ENCODE results near the gene DOCK1.

Gene DOCK1

DNA sequence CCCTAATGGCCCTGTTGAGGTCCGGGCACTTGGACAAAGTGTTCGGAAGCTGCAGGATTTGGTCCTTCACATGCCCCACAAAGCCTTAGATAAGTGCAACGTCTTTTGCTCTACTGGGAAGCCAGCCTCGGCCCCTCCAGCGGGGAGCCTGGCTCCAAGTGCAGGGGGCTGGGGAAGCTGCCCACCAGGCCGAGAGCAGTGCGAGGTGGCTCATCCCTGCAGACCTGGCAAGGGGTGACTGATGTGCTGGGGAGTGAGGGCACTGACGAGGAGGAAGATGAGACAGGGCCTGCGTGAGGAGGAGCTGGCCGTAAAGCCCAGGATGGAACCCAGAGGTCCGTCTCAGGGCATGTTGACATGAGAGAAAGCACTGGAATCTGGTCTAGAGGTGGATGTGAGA lies 508.1 kb downstream of the DOCK1 start:
- no peak for DNase-seq

DNA sequence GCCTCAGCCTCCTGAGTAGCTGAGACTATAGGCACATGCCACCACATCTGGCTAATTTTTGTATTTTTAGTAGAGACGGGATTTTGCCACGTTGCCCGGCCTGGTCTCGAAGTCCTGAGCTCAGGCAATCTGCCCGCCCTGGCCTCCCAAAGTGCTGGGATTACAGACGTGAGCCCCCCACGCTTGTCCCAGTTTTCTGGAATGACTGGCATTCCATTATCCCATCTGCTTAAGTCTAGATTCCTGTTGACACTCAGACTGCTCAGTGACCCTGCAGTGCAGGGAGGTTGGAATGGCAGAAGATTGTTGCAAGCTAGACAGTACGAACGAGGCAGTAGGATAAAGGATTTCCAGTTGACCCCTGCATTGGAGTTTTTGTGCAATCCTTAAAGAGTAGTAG lies 508.8 kb downstream of the DOCK1 start:
- DNase-seq = no peak

DNA sequence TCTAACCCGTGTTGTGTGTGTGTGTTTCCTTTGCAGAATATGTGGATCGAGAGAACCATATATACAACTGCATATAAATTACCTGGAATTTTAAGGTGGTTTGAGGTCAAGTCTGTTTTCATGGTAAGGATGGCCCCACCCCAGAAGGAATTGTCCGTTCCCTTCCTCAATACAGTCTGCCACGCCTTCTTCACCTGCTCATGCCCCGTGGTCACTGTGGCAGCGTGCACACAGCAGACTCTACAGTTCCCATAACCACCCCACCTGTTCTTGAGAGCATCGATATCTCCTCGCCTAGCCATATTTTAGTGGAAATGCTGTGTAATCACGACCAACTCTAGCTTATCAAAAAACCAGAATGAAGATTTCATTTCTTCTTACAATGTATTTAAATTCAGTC lies 509.9 kb downstream of the DOCK1 start:
- no peak for DNase-seq

DNA sequence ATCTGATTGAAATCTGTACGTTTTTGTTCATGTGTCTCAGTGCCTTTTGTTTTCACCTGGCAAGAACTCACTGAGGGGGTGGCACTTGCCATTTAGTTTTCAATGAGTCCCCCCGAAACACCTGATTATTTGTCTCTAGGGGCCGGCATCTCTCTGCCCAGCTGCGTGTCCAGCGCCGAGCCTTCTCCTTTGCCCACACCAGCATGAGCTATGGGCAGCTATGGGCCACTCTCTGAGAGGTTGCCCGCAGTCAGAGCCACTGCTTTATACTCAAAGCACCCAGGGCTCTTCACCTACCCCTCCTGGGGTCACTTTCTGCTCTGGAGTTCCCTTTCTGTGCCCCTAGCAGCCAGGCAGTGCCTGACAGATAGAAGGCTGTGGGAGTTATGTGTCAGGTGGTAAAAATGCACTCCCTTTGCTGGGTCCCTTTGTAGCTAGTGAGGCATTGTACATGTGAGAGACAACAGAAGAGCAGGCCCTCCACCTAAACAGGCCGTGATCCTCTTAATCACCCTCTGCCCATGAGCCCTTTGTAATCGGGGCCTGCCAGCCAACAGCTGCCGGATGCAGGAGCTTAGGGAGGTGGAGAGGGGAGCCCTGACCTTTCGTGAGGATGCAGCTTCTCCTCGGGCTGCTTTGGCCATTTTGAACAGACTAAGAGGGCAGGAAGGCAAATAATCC lies 510.8 kb downstream of the DOCK1 start:
- DNase-seq = no peak

DNA sequence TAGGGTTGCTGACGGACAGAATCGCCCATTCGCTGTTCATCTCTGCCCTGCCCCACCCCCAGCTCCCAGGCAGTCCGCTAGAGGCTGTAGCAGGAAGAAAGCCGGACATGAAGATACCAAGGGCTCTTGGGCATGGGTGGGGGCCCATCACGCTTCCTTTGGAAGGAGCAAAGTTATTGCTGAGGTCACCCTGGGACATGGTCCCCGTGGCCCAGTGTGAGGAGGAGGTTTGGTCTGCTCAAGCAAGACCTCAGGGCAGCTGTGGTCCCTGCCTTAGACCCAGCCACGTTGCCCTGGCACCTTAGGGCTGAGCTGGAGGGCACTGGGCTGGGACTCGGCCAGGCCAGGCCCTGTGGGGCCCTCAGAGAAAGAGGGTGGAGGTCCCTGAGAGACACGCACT lies 511.8 kb downstream of the DOCK1 start:
- no peak for DNase-seq

DNA sequence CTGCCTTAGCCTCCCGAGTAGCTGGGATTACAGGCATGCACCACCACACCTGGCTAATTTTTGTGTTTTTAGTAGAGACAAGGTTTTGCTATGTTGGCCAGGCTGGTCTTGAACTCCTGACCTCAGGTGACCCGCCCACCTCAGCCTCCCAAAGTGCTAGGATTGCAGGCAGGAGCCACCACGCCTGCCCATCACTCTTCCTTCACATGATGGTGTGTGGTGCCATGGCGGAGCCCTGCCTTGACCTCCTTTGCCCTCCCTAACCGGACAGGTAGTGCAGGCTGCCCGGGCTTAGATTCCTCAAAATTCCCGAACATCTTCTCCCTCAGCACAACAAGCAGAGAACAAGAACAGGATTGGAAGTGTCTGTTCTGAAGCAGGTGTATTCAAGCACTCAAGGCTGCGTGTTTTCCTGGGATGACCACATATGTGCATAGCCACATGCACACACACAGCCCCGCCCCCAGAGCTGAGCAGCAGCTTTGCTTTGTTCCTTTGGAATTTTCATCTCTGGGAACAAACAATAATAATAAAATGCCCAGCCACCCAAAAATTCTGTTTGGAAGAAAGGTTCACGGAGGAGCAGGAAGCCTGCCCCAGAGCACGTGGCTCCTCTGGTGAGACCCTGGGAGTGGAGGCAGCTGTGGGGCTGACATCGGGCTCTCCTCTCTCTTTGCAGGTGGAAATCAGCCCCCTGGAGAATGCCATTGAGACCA lies 512.6 kb downstream of the DOCK1 start:
- DNase-seq = no peak

DNA sequence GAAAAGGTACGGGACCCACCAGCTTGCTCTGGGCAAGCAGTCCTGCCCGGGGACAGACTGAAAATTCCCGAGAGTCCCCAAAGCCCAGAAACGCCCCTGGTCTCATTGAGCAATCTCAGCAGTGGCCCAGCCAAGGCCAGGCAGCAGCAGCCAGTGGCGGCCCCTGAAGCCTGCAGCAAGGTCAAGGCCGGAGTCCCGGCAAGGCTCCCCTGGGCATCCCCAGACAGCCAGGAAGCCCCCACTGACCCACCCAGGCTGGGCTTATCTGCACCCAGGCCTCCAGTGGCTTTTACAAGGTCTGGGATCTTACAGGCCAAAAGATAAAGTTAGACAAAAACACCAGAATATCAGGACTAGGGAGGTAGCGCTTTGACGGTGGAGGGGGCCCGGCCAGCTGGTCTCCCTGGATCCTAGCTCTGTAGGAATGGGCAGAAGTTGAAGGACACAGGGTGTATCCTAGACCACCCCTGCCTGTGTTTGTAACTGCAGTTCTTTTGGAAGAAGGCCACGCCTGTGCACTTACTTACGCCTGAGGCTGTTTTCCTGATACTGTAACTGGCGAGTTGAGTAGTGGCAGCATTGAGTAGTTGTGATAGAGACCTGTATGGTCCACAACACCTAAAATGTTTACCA lies 513.4 kb downstream of the DOCK1 start:
- no peak for DNase-seq

DNA sequence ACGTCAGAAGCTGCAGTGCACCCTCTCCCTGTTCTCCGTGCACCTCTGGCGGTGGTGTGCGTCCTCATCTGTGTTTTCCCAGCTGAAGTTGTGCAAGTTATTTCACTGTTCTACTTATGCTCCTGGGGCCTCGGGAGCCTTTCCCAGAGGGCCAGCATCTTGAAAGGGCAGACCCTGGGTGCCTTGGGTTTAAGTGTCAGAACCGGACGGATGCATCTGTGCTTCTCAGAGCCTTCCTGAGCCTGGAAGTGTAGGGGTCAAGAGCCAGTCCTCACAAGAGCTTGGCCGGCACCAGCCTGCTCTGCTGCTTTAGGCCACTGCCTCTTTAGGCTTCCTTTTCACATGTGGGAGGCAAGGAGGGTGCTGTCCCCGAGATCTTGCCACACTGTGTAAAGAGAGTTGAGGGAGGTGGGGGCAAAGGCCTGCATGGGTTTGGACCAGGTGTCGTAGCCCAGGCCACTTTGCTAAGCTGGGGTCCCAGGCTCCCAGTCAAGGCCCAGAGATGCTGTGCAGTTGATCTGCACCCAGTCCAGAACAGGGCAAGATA lies 515.0 kb downstream of the DOCK1 start:
- DNase-seq = no peak

DNA sequence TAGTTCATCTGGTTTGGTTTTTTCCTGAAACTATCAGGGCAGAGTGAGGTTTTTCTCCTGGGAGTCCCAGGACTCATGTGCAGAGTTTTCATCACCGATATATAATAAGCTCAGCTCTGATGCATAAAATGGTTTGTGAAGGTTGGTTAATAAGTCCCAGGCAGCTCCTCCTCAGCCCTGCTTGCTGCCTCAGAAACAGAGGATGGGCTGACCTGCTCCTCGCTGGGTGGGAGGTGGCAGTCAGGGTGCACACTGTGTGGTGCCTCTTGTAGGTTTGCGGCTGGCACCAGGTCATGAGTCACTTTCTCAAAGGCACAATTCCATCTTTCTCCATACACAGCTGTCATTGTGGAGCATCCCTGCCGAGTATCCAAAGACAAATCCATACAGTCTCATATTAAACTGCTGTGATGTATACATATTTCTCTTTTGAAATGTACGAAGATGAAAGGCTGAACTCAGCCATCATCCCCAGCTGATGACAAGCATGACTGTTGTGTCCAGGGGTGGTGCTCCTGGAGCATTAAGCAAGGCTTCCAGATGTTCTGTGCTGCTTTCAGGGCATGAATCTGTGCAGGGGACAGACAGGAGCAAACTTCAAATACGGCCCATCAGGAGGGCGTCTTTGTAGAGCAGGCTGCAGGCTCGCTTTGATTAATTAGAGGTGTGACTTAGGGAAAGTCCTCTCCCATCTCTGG lies 518.1 kb downstream of the DOCK1 start:
- DNase-seq = no peak

DNA sequence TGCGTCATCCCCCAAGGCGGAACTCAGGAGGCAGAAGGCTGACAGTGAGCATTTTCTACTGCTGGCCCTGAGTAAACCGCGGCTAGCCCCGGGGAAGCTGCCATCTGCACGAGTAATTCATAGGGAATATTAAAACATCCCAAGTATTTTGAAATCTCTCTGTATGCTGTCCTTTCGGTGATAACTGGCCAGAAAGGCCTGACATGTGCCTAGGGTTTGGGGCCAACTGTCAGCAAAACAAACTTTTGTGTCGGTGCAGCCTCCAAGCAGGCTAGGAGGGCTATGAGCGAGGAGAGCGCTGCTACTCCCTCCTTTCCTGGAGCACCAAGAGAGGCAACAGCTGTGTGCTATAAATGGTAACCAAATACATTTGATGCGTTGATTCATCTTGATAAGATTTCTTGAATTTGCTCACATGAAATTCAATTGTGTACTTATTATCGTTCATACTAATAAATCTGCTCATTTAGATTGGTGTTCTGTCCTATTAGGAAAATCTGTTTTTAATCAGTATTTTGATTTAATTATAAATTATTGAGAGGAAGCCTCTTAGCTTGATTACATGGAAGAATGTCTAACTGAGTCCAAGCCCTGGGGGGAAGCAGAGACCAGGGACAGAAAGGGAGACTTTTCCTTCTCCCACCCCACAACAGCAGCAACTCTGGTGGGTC lies 519.5 kb downstream of the DOCK1 start:
- DNase-seq = no peak

DNA sequence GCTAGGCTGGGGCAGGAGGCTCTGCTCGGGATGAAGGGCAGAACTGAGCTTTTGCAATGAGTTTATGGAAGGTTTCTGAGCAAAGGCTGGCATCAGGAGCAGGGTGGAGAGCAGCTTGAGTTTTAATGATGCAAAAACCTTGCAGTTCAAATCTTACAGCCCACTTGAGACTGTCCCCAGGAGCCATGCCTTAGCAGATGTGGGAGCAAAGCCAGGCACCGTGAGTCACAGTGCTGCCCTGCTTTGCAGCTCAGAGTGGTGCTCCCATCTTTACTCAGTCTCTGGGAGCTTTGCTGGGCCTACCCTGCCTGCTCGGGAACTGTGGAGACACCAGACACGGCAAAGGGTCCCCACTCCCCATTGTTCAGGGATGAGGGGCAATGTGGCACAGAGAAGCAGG lies 521.5 kb downstream of the DOCK1 start:
- no peak for DNase-seq

DNA sequence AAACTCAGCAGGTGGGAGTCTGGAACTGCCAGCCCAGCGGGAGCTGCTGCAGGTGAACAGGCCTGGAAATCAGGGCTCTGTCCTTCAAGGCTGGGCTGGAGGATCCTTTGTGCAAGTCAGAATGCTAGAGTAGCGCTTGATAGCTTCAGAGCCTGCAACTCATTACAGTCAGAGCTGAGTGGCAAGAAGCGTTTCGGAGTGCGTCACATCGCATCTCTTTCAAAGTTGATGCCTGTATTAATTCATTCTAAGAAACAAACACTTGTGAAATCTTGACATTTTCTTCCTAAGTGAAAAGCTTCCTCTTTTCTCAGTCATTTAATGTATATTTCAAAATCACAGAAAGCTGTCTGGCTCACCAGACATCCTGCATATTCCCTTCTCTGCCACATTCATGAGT lies 522.7 kb downstream of the DOCK1 start:
- no peak for DNase-seq

DNA sequence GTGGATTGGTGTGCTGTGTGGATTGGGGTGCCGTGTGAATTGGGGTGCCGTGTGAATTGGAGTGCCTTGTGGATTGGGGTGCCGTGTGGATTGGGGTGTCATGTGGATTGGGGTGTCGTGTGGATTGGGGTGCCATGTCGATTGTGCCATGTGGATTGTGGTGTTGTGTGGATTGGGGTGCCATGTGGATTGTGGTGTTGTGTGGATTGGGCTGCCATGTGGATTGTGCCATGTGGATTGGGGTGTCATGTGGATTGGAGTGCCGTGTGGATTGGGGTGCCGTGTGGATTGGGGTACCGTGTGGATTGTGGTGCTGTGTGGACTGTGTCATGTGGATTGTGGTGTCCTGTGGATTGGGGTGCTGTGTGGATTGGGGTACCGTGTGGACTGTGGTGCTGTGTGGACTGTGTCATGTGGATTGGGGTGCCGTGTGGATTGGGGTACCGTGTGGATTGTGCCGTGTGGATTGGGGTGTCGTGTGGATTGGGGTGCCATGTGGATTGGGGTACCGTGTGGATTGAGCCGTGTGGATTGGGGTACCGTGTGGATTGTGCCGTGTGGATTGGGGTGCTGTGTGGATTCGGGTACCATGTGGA lies 523.3 kb downstream of the DOCK1 start:
- DNase-seq = no peak

DNA sequence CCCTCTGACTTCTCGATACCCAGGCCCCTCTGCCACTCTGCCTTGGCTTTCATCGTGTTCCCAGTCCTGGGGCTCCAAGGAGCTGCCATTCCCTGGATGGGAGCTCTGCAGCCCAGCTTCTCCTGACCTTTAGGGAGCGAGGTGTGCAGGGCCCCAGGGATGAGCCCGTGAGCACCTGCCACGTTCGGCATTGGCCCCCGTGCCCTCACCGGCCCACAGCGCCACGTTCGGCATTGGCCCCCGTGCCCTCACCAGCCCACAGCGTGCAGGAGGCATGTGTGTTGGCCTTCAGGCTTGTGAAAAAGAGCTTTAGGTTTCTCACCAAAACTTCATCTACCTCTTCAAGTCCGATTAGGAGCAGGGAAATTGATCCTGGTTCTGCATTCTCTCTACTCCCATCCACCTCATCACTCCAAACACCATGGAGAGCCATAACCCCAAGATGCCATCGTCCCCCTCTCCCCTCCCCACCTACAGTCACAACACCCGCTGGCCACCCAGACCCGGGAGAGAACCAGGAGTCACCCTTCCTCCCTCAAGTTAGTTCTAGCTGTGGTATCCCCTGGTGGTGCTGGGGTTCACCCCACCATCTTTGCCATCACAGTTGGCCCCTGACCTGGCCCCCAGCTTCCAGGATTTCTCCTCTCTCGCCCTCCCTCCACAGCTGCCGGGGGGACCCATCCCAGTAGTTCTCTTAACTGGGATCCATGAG lies 524.5 kb downstream of the DOCK1 start:
- no peak for DNase-seq

DNA sequence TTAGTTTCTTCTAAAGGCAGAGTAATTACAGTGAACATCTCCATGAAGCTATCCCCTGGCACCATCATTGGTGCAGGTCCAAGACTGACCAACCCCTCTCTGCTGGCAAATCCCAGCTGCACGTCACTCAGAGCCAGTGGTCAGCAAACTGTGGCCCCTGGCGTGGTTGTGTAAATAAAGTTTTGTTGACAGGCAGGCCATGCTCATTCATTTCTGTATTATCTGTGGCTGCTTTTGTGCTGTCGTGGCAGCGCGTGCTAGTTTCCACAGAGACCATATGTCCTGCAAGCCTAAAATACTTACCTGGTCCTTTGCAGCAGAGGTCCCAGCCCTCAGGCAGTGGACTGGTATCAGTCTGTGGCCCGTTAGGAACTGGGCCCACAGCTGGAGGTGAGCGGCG lies 526.3 kb downstream of the DOCK1 start:
- DNase-seq = no peak

DNA sequence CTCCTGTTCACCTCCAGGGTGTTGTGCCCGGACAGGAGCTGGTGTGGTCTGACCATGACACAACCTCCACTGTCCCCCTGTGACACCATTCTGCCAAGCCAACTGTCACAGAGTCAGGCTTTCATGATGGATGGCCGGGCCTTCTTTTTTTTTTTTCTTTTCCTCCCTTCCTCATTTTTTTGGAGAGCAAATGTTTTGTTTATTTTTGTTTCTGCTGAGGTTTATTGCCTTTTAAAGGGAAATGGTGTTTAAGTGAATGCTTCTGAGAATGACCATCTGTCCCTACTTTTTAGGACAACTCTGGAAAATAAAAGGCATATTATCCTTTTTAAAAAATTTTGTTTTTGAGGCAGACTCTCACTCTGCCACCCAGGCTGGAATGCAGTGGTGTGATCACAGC lies 528.8 kb downstream of the DOCK1 start:
- DNase-seq = no peak

DNA sequence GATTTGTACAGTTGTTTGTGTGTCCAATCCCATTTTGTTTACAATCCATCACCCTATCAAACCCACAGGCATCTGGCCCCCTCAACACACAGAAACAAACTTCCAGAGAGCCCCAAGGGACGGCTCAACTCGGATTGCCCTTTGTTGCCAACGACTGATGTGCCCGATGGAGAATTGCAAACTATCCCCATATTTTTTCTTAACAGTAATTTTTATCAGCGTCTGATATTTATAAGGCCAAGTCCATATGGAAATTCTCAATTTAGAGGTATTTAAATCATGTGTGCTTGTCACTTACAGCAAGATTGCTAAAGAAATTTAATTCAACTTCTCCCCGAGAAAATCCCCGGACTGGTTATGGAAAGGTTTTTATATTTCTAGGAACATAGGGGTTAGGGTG lies 530.0 kb downstream of the DOCK1 start:
- DNase-seq = no peak

DNA sequence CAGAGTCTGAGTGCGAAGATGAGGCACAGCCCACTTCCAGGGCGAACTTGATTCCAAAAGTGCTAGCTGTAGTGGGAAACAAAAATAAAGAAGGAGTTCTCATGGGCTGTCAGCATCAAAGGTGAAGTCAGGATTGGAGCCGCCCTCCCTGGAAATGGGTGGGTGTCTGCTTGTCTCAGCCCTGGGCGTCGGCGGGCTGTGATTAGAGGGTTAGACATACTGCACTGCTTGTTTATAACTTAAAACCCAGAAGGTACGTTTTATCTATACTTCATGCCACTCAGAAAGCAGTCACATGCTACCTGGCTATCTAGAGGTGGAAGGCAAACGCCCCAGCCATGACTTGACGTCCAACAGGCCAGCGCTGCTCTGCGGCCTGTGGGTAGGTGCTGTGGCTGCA lies 535.1 kb downstream of the DOCK1 start:
- no peak for DNase-seq

DNA sequence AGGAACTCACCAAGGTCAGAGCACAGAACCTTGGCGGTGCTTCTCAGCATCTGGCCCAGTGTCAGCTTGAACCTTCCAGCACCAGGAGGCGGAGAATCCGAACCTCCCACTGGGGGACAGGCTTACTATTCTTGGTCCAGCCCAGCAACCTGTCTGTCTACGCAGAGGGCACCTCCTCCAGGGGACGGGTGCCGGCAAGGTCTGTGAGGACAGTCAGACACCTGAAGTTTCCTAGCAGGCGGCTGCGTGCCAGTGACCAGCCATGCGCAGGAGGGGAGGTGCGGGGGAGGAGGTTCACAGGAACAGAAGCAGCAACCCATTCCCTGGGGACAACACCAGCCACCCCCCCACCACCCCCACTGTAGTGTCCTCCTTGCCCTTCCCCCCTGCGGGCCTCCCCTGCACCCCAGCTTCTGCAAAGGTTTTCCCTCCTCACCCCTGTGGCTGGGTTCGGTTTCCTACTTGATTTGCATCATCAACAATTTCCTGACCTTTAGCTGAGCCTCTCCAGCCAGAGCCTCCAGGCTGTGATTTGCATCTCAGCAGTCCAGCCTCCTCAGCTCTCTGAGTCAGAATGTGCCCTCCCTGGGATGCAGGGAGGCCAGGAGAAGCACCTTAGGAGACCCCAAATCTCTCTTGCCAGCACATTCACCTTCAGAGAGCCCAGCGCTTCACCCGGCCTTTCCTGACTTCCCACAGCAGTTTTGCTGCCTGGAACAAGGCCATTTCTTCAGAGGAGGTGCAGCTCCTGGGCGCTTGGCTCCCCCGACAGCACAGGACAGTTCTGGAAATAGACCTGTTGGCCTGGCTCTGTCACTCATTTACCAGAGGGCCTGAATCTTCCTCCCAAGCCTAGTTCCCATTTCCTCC lies 536.4 kb downstream of the DOCK1 start:
- DNase-seq = no peak

DNA sequence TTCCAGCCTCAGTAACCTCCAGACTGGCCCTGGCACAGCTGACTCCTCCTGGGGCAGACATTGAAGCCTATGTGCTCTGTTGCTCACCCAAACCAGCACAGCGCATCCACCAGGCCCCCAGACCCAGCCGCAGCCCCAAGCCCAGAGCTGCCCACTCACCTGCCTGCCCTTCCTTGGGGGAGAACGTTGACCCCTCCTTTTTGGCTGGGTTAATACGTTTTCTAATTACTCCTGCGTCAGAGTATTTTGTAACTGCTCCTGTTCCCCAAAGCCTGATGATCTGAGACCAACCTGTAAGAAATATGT lies 536.9 kb downstream of the DOCK1 start:
- no peak for DNase-seq

DNA sequence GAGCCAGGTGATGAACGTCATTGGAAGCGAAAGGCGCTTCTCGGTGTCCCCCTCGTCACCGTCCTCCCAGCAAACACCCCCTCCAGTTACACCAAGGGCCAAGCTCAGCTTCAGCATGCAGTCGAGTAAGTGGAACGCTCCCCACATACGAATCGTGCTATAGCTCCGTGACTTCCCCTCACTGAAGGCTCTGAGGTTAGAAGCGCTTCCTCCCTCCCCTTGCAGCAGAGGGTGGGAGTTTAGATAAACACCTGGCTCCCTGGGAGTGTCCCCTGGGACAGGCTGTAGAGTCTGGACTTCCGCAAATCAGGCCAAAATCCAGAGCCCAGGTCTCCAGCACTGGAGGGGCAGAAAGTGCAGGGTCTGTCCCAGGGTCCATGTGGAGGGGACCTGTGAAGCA lies 538.9 kb downstream of the DOCK1 start:
- no peak for DNase-seq

All from activated CD8-positive, alpha-beta memory T cell treated with anti-CD3 and anti-CD28 coated beads for 24 hours (primary cell).